Naive thymus-derived CD8-positive, alpha-beta T cell (primary cell): ENCODE measurements around the gene CFAP410. TPM values are rescaled to one million over a fixed set of nuclear protein-coding genes. Genes with fewer than 3 reads are reported as not detected.
"Not testable (repeated sequence)": the region's sequence is repeated elsewhere in the genome, so short reads cannot be mapped to it uniquely, and the experiment has no call there.

Source experiments
- ATAC-seq, 2 donors: fragments of 150-1000 bp; cut with Tn5 transposase in 1 of 2; sonication (Bioruptor Pico), chemical (Tn5 transposase) in 1 of 2; 1 replicate in 1 of 2; 2 replicates in 1 of 2; pipeline ENCODE4 v1.10.0; 2021; ENCODE audit warnings: mild to moderate bottlenecking in 2 of 2, moderate library complexity in 2 of 2
- POLR2A ChIA-PET: fragments of 350-600 bp; sonication (Branson Sonifier 250); formaldehyde crosslinking; loops from one replicate; lab custom pipeline; 2021; ENCODE audit warnings: antibody characterized with exemption; lab: Charles Lee
- DNase-seq, 10 donors: peaks; one replicate each; pipeline versions ENCODE4 v3.0.0 to v3.0.0-alpha.2; 2020 to 2022
- H3K27ac Mint-ChIP-seq, 10 donors: one replicate each; pipeline ENCODE4 v1.8.0; 2020 to 2022; ENCODE audit warnings: mild to moderate bottlenecking in 10 of 10, mixed read lengths in 10 of 10, moderate library complexity in 4 of 10, inconsistent platforms in 1 of 10
- H3K27me3 Mint-ChIP-seq, 5 donors: one replicate each; pipeline ENCODE4 v1.8.0; 2021 to 2022; ENCODE audit warnings: mixed read lengths in 5 of 5
- H3K36me3 Mint-ChIP-seq, 3 donors: one replicate each; pipeline ENCODE4 v1.8.0; 2020 to 2022; ENCODE audit warnings: mixed read lengths in 3 of 3, mild to moderate bottlenecking in 2 of 3, inconsistent platforms in 1 of 3
- H3K4me1 Mint-ChIP-seq, 4 donors: one replicate each; pipeline ENCODE4 v1.8.0; 2021 to 2022; ENCODE audit warnings: mixed read lengths in 4 of 4
- H3K4me3 Mint-ChIP-seq, 10 donors: one replicate each; pipeline ENCODE4 v1.8.0; 2020 to 2022; ENCODE audit warnings: mild to moderate bottlenecking in 10 of 10, mixed read lengths in 10 of 10, moderate library complexity in 6 of 10, inconsistent platforms in 1 of 10
- H3K9me3 Mint-ChIP-seq, 9 donors: one replicate each; pipeline ENCODE4 v1.8.0; 2020 to 2022; ENCODE audit warnings: mixed read lengths in 9 of 9, mild to moderate bottlenecking in 3 of 9, inconsistent platforms in 1 of 9, moderate library complexity in 1 of 9
- polyA plus RNA-seq, 3 donors: library from polyadenylated mRNA; unstranded; fragments of 300-500 nt; fragmentation: Illumina TruSeq; gene quantifications; one replicate each; pipeline ENCODE4 v1.2.3, GENCODE V29; 2021
- total RNA-seq, 8 experiments: library from RNA in 2 of 8; stranded (reverse) in 2 of 8; gene quantifications; one replicate each; pipeline ENCODE4 v1.2.3 and lab custom pipeline; 2021 to 2026

The CFAP410 gene
- total and polyA plus RNA-seq, 5 experiments from 2014 or later: 23.2 to 60.2 (median 40.6) TPM

DNA sequence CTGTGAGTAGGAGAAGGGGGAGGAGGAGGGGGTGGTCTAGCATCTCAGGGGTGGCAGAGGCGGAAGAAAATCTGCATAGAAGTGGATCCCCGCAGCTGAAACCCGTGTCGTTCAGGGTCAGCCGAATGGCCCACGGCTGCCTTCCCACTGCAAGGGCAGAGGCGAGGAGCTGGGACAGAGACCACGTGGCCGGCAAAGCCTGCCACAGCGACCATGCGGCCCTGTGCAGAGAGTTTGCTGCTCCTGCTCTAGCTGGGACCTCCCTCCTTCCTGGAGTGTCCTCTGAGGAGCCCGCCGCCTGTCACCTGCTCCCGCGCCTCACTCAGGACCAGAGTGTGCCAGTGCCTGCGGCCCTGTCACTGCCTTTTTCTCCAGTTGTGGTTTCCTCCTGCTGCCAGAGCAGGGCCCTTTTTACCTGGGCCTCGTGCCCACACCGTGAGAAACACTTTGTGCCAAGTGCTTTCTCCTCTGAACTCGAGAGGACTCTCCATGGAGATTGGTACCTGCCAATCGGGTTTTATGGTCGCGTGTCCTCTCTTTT lies 8.8 kb upstream of the CFAP410 start:
- H3K4me1 Mint-ChIP-seq: peaks cover 2 to 22% (median 14%) of the 10 kb centered on the region in 4 donors
- H3K27ac Mint-ChIP-seq: no peak overlapping the region
- POLR2A ChIA-PET: interaction anchor here (0.9 to 1.2 kb wide), 2 partner anchors 8 to 9 kb away, joined by 3 to 4 read pairs; partner anchors contain the start of gene CFAP410
- DNase-seq (peak in 1 of 10 donors; percentile 19), ATAC-seq (no peak)
- H3K9me3 Mint-ChIP-seq: no peaks in the 10 kb centered on the region
- H3K36me3 Mint-ChIP-seq: no peaks in the 10 kb centered on the region
- peaks cover 0 to 12% (median 0%) of the 10 kb centered on the region in 5 donors for H3K27me3 Mint-ChIP-seq
- H3K4me3 Mint-ChIP-seq: no peak overlapping the region

DNA sequence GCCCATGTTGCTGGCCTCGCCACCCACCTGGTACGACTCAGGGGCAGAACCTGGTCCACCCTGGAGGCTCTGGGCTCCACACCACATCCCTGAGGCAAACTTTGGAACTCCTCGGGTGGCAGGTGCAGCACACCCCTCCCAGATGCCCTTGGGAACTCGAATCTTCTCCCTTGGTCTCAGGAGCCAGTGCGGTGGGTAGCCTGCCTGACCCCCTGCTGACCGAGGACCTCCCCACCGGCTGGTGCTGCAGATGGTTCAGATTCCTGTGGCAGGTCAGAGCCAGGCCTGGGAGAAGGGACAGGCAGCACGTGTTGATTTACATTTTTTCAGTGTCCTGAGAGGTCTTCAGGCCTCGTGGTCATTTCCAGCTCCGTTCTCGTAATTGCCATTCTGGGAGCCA lies 6.3 kb upstream of the CFAP410 start:
- Mint-ChIP-seq H3K27me3 (no peaks in the 10 kb centered on the region), H3K4me3 (no peak overlapping the region), H3K9me3 (no peaks in the 10 kb centered on the region), H3K36me3 (no peaks in the 10 kb centered on the region), H3K27ac (no peak overlapping the region), H3K4me1 (peaks cover 1 to 15% (median 6%) of the 10 kb centered on the region in 4 donors)
- peak in 1 of 10 donors; percentile 32 for DNase-seq
- POLR2A ChIA-PET: no interaction called here
- ATAC-seq: no peak

DNA sequence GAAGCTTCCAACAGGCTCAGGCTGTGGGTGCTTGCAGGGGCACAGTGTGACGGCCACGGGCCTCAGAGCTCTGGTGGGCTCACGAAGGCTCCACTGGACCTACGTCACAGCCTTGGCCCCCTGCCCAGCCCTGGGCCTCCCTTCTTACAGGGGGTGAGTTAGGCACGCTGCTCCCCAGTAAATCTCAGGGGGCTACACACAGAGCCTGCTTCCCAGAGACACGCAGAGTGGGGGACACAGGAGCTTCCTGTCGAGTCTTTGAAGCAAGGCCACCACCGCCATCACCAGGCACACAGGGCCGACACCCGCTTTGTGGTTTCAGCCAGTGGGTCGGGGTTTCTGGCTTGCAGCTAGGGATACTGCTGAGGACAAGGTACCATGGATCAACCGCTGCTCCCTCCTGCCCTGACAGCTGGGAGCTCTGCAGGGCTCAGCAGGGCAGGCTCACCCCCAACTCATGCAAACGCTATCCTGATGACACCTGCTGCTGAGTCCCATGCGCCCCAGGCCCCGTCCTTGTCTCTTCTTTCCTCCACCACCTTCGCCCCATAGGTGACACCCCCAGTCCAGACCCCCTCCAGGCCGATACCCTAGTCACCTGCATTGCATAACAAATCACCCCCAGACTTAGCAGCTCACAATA lies 5.5 kb upstream of the CFAP410 start:
- no peaks in the 10 kb centered on the region for H3K27me3 Mint-ChIP-seq
- POLR2A ChIA-PET: interaction anchor here (0.6 to 1.9 kb wide), 2 partner anchors 8 to 583 kb away, joined by 4 to 7 read pairs; partner anchors contain the start of gene TRPM2

DNA sequence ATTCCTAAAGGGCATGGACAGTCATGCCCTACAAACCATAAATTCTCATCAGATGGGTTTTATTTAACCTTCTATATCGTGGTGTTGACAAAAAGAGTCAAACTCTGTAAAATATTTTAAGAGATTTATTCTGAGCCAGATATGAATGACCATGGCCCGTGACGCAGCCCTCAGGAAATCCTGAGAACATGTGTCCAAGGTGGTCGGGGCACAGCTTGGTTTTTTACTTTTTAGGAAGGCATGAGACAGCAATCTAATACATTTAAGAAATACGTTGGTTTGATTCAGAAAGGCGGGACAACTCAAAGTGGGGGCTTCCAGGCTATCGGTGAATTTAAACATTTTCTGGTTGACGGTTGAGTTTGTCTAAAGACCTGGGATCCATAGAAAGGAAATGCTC lies 3.8 kb upstream of the CFAP410 start:
- ATAC-seq, H3K9me3 Mint-ChIP-seq, H3K36me3 Mint-ChIP-seq, H3K4me3 Mint-ChIP-seq, H3K27me3 Mint-ChIP-seq, DNase-seq, H3K27ac Mint-ChIP-seq: not testable (repeated sequence)
- peaks cover 11 to 25% (median 20%) of the 10 kb centered on the region in 4 donors for H3K4me1 Mint-ChIP-seq
- POLR2A ChIA-PET: interaction anchor here (1.9 kb wide), 1 partner anchor 10 kb away, joined by 7 read pairs; the partner anchor contains the start of gene TRPM2

More for the DNA sequence above, 5.5 kb upstream of the CFAP410 start:
- Mint-ChIP-seq H3K4me3 (no peak overlapping the region), H3K9me3 (no peaks in the 10 kb centered on the region), H3K27ac (peak overlapping the region in 1 of 10 donors; percentile 55), H3K36me3 (no peaks in the 10 kb centered on the region), H3K4me1 (peaks cover 5 to 23% (median 12%) of the 10 kb centered on the region in 4 donors)
- no peak for ATAC-seq
- DNase-seq: peak in 1 of 10 donors; percentile 50

DNA sequence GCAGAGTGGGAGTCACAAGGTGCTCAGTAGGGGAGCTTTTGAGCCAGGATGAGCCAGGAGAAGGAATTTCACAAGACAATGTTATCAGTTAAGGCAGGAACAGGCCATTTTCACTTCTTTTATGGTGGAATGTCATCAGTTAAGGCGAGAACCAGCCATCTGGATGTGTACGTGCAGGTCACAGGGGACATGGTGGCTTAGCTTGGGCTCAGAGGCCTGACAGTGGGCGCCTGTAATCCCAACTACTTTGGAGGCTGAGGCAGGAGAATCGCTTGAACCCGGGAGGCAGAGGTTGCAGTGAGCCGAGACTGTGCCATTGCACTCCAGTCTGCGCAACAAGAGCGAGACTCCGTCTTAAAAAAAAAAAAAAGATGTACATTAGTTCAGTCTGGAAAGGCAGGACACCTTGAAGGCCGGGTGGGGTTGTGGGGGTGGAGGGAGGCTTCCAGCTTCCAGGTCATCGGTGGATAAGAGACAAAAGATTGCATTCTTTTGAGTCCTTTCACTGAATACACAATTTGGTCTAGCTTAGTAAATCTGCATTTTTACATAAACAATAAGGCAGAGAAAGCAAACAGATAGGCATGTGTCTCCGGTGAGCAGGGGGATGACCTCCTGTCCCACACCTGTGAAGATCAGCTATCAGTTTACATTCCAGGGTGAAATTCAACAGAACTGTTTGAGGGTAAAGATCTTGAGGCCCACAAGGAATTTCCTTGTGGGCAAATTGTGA lies 2.7 kb upstream of the CFAP410 start:
- peak overlapping the region in 4 of 10 donors; percentile 15 to 97 (median 88) for H3K27ac Mint-ChIP-seq
- not testable (repeated sequence) for H3K9me3 Mint-ChIP-seq, H3K27me3 Mint-ChIP-seq, H3K36me3 Mint-ChIP-seq, ATAC-seq
- peaks cover 11 to 30% (median 25%) of the 10 kb centered on the region in 4 donors for H3K4me1 Mint-ChIP-seq
- H3K4me3 Mint-ChIP-seq: peak overlapping the region in 1 of 10 donors; percentile 26
- peak in 1 of 10 donors; percentile 9 for DNase-seq
- POLR2A ChIA-PET: interaction anchor here (0.7 to 3.3 kb wide), 3 partner anchors 13 to 531 kb away, joined by 3 to 26 read pairs (median 3); partner anchors contain the start of gene TRPM2

DNA sequence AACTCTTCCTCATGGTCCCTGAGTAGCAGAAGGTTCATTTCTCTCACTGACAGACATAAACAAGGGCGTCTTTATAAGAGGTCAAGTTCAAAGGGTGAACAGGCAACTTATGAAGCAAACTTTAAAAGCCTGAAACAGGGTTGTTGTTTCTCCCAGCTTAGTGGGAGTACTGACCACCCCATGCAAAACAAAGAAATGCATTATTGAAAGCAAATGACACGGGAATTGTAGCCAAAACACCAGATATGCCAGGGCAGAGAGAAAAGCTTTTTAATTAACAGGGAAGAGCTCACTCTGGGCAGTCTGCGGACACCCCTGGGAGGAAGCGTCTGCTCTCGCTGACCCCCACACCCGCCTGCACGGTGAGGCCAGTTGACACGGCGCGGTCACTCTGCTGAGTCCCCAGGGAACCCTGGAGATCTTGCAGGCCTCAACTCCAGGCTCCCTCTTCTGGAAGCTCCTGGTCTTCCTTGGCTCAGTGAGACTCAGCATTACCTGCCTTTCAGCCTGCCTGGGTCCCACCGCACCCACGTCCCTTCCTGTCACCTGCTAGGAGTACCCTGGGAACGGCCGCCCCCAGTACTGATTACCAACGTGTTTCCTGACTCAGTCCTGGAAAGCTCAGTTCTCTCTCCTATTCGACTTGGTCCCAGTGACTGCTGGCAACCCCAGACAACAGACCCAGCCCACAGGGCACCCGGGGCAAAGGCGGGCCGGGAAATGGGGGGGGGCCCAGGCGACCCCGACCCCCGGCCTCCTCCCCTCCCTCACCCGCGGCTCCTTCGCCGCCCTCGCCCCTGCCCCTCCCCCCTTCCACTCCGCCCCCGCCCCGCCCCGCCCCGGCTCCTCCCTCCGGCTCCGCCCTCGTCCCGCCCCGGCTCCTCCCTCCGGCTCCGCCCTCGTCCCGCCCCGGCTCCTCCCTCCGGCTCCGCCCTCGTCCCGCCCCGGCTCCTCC lies 972 bp downstream of the CFAP410 start:
- POLR2A ChIA-PET: interaction anchor here (0.7 to 3.3 kb wide), 25 partner anchors 9 to 1364 kb away, joined by 3 to 26 read pairs (median 4); partner anchors contain the start of genes PKNOX1, PTTG1IP, TRAPPC10 and TRPM2
- Mint-ChIP-seq H3K9me3 (no peaks in the 10 kb centered on the region), H3K4me1 (peaks cover 11 to 31% (median 25%) of the 10 kb centered on the region in 4 donors), H3K4me3 (peak overlapping the region; percentile 43 to 85 (median 72)), H3K27me3 (no peaks in the 10 kb centered on the region), H3K36me3 (peaks cover 0 to 22% (median 0%) of the 10 kb centered on the region in 3 donors), H3K27ac (peak overlapping the region; percentile 78 to 94 (median 86))
- ATAC-seq: peak; percentile 9 to 21
- DNase-seq: peak in 8 of 10 donors; percentile 22 to 67 (median 49)

DNA sequence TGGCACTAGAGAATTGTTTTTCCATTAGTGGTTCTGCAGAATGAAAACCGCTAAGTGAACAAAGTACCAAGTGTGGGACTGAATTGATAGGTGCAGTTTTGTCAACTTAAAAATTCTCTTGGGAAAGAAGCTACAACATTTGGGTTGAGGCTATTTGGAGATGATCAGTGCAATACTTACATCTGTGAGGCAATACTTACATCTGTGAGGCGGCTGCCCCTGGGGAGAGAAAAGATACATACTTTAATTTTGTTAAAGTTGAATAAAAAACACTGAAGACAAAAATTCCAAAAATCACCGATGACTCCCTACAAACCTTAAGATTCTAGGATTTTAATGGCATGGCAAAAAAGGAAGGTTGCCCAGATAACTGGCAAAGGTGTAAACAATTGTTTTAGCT lies 1.7 kb downstream of the CFAP410 start:
- no peak for DNase-seq
- Mint-ChIP-seq H3K27ac (peak overlapping the region; percentile 78 to 94 (median 86)), H3K4me3 (peak overlapping the region in 8 of 10 donors; percentile 8 to 85 (median 72)), H3K4me1 (peaks cover 11 to 31% (median 25%) of the 10 kb centered on the region in 4 donors), H3K9me3 (no peaks in the 10 kb centered on the region), H3K36me3 (peaks cover 0 to 22% (median 0%) of the 10 kb centered on the region in 3 donors), H3K27me3 (no peaks in the 10 kb centered on the region)
- POLR2A ChIA-PET: interaction anchor here (0.7 to 2.5 kb wide), 5 partner anchors 8 to 549 kb away, joined by 3 to 8 read pairs (median 4); no protein-coding TSS in a partner anchor
- ATAC-seq: no peak

DNA sequence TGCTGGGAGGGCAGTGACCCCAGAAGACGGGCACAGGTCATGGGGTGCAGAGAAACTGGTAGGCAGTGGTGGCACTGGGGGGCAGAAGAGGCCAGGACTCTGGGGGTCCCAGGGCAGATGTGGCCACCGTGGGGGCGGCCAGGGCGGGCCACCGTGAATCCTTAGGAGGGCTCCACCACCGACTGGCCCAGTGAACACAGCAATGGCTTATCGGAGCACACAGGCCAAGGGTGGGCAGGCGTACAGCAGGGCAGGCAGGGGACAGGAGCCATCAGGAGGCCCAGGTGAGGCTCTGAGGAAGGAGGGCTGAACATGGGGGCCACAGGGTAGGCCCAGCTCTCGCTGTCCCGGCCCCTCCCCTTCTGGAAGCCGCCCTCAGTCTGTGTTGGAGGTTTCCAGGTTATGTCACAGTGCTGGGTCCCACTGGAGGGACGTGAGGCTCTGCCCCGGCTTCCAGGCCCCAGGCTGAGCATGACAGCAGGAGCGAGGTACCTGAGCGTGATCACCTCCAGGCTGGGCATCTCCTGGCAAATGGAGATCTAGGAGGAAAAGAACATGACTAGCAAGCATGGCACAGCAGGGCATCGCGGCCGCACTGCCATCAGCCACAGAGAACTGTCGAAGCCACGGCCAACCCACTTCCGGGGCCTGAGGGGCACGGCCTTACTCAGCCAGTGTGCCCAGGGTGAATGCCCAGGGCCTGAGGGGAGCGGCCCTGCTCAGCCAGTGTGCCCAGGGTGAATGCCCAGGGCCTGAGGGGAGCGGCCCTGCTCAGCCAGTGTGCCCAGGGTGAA lies 3.7 kb downstream of the CFAP410 start:
- no peak for DNase-seq
- H3K4me1 Mint-ChIP-seq: peaks cover 9 to 25% (median 19%) of the 10 kb centered on the region in 4 donors
- no peak overlapping the region for H3K27ac Mint-ChIP-seq
- no peaks in the 10 kb centered on the region for H3K9me3 Mint-ChIP-seq
- no peak overlapping the region for H3K4me3 Mint-ChIP-seq
- ATAC-seq: no peak
- POLR2A ChIA-PET: no interaction called here
- H3K36me3 Mint-ChIP-seq: peaks cover 0 to 26% (median 0%) of the 10 kb centered on the region in 3 donors
- no peaks in the 10 kb centered on the region for H3K27me3 Mint-ChIP-seq

DNA sequence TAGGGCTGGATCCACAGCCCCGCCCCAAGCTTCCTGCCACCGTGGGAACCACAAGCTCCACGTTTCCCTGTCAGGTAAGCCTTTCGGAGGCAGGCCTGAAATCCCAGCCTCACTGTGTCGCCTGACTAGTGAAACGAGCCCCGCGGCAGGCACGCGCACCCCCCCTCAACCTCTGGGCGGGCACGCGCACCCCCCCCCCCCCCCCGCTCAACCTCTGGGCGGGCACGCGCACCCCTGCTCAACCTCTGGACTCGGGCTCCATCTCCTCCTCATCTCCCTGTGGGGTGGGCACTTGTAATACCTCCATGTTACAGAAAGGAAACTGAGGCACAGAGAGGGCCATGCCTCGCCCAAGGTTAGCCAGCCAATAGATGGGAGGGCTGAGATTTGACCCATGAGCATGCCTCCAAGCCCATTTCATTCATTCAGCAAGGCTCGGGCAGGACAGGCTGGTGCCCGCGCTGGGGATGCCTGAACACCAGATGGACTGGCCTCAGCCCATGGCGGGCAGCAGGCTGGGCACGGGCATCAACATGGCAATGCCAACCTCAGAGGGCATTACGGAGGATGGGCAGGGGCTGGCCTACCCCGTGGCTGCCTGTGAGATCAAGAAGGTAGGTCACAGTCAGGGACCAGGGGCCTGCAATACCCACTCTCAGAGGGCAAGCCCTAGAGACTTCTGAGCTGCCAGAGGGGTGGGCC lies 4.7 kb downstream of the CFAP410 start:
- H3K27ac Mint-ChIP-seq: peak overlapping the region in 2 of 10 donors; percentile 56 to 75
- ATAC-seq: no peak
- DNase-seq: no peak
- no peaks in the 10 kb centered on the region for H3K27me3 Mint-ChIP-seq
- H3K9me3 Mint-ChIP-seq: no peaks in the 10 kb centered on the region
- peaks cover 4 to 16% (median 11%) of the 10 kb centered on the region in 4 donors for H3K4me1 Mint-ChIP-seq
- no peak overlapping the region for H3K4me3 Mint-ChIP-seq
- H3K36me3 Mint-ChIP-seq: peaks cover 0 to 26% (median 0%) of the 10 kb centered on the region in 3 donors
- POLR2A ChIA-PET: interaction anchor here (1.5 kb wide), 1 partner anchor 121 kb away, joined by 4 read pairs; the partner anchor contains the start of gene LRRC3

DNA sequence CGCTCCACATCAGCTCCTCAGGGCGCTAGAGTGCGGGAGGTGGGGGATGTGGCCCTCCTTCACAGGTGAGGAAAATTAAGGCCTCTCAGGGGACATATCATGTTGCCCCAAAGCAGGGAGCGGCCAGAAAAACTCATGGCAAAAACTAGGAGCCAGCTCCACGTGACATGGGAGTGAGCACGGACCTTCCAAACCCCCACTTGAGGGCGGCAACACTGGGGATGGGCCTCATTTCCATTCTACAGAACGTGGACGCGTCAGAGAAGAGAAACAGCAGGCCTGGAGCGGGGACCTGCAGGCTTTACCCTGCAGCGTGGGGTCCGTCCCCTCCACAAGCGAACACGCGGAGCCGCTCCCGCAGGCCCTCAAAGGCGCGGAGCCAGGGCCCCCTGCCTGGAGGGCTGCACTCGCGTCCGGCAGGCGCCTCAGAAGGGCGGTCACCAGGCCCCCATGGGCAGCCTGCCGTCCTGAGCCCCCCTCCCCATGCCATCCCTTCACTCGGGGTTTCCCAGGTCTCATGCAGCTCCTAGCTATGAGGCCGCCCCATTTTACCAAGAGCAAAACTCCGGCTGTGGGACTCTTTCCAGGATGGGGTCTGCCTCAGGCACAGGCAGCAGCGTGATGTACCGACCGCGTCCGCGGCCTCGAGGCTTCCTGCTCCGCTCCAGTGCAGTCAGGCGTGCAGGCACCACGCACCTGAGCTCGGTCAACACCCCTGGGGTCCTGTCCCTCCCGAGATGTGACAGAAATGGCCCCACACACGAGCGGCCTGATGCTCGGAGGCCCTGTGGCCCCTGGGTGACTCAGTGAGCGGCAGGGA lies 5.5 kb downstream of the CFAP410 start:
- Mint-ChIP-seq H3K4me1 (peaks cover 1 to 14% (median 7%) of the 10 kb centered on the region in 4 donors), H3K36me3 (peaks cover 0 to 26% (median 0%) of the 10 kb centered on the region in 3 donors), H3K27ac (no peak overlapping the region), H3K4me3 (no peak overlapping the region), H3K9me3 (no peaks in the 10 kb centered on the region), H3K27me3 (no peaks in the 10 kb centered on the region)
- ATAC-seq (no peak), DNase-seq (no peak)
- POLR2A ChIA-PET: interaction anchor here (1.5 kb wide), 1 partner anchor 122 kb away, joined by 4 read pairs; the partner anchor contains the start of gene LRRC3
